Vagina (tissue), 2 donors: ENCODE data around the gene NR2F1-AS1.

Experiments used
- POLR2A ChIP-seq, 2 donors: fragments of 450-650 bp; IDR thresholded peaks; one replicate each; pipeline ENCODE4 v1.6.1; 2017; ENCODE audit warnings: antibody characterized with exemption in 2 of 2, mild to moderate bottlenecking in 2 of 2, moderate library complexity in 2 of 2
- TF ChIP-seq, protein P1 (sequence below), 3 experiments: fragments of 450-650 bp in 2 of 3; fragments of 200-600 bp in 1 of 3; sonication (generic) in 1 of 3; IDR thresholded peaks; one replicate each; pipeline ENCODE4 v1.5.1; 2017 to 2019; ENCODE audit warnings: antibody characterized with exemption in 3 of 3, mild to moderate bottlenecking in 2 of 3, moderate library complexity in 2 of 3

DNA sequence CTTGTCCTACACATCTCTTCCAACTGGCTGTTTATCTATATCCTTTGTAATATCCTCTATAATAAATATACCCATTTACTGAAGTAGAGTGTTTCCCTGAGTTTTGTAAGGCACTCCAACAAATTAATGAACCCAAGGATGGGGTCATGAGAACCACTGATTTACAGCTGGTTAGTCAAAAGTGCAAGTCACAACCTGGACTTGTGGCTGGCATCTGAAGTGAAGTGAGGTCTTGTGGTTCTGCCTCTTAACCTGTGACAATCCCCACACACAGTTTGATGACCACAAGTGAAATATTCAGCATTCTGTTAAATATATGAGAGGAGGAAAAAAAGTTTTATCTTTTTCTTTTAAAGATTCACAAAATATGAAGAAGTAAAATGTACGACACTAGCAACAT lies 126.1 kb downstream of the NR2F1-AS1 start:
- TF ChIP-seq, protein P1, sequence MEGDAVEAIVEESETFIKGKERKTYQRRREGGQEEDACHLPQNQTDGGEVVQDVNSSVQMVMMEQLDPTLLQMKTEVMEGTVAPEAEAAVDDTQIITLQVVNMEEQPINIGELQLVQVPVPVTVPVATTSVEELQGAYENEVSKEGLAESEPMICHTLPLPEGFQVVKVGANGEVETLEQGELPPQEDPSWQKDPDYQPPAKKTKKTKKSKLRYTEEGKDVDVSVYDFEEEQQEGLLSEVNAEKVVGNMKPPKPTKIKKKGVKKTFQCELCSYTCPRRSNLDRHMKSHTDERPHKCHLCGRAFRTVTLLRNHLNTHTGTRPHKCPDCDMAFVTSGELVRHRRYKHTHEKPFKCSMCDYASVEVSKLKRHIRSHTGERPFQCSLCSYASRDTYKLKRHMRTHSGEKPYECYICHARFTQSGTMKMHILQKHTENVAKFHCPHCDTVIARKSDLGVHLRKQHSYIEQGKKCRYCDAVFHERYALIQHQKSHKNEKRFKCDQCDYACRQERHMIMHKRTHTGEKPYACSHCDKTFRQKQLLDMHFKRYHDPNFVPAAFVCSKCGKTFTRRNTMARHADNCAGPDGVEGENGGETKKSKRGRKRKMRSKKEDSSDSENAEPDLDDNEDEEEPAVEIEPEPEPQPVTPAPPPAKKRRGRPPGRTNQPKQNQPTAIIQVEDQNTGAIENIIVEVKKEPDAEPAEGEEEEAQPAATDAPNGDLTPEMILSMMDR (IDR thresholded peaks at IDR 0.05) = no peak
- no peak for TF ChIP-seq POLR2A (IDR thresholded peaks at IDR 0.05)
